Pancreas (tissue), 10 donors: Measurements from ENCODE around the gene MGMT. TPM values are rescaled to one million over a fixed set of nuclear protein-coding genes. Genes with fewer than 3 reads are reported as not detected.

Experiments
- ATAC-seq, 4 donors: fragments of 200-7000 bp; cut with Tn5 transposase; one replicate each; pipeline versions ENCODE4 v1.8.0 to v1.9.1; 2020; ENCODE audit warnings: mild to moderate bottlenecking in 4 of 4, moderate library complexity in 4 of 4
- DNase-seq, 6 donors: peaks; one replicate each; pipeline ENCODE4 v3.0.0-alpha.2; 2020
- FAIRE-seq: peaks from 2 replicates; lab custom pipeline; 2012; peaks lifted over from hg19 to GRCh38; lab: Jason Lieb, UNC
- H3K27ac ChIP-seq, 4 donors: fragments of 200-600 bp; sonication (generic); 1 replicate in 3 of 4; 2 replicates in 1 of 4; pipeline versions ENCODE4 v1.5.0 to v1.8.0; 2020
- H3K27me3 ChIP-seq, 4 donors: fragments of 200-600 bp; one replicate each; pipeline ENCODE4 v1.8.0; 2021
- H3K36me3 ChIP-seq, 3 donors: fragments of 200-600 bp; sonication (generic) in 1 of 3; one replicate each; pipeline versions ENCODE4 v1.5.0 to v1.8.0; 2020 to 2021
- H3K4me1 ChIP-seq, 3 donors: fragments of 200-600 bp; one replicate each; pipeline ENCODE4 v1.8.0; 2021
- H3K4me3 ChIP-seq, 4 donors: fragments of 200-600 bp; sonication (generic) in 2 of 4; one replicate each; pipeline versions ENCODE4 v1.5.0 to v1.8.0; 2020 to 2021
- H3K9me3 ChIP-seq, 4 donors: fragments of 200-600 bp; one replicate each; pipeline ENCODE4 v1.8.0; 2021
- CTCF ChIP-seq, 4 donors: fragments of 200-600 bp; sonication (generic) in 3 of 4; IDR thresholded peaks; one replicate each; pipeline versions ENCODE4 v1.5.0 to v1.8.0; 2021; ENCODE audit warnings: antibody characterized with exemption in 4 of 4
- WGBS, 2 donors: extraction: QIAGEN DNeasy Blood & Tissue Kit; methylation state at CpG; one replicate each; pipeline ENCODE4 v1.1.7; 2013; 5-methylcytosine and 5-hydroxymethylcytosine counted together
- intact Hi-C, 3 donors: fragments of 100-400 bp; cut with DNase I; formaldehyde crosslinking; loops; one replicate each; pipeline versions ENCODE4 v1.11.1 to v1.14.2; 2022
- polyA plus RNA-seq, 2 donors: library from polyadenylated mRNA; stranded (reverse); fragments of 200-250 nt; gene quantifications; one replicate each; pipeline ENCODE4 v1.2.3, GENCODE V29; 2013
- total RNA-seq, 6 donors: library from RNA; stranded (reverse); fragmentation: NEBNext Ultra II Directional in 4 of 6; extraction: Animal tissue kit (Norgen Biotek cat#: 25700) in 4 of 6; gene quantifications; one replicate each; pipeline versions ENCODE4 v1.2.1 to v1.2.4, GENCODE V29; 2021 to 2023
- donor health status: healthy with polysubstance abuse.
- donor health status: DM: no; HTN: no; CAD: no; lungs with moderate emphysema.
- donor health status: DM: no; HTN: no; CAD: no.
- donor health status: control.
- donor health status: control.
- donor health status: Bipolar disorder and iron deficiency.
- donor health status: DM: yes; HTN: yes; CAD: no.
- donor health status: DM: no; HTN: no; CAD: no.
- donor health status: DM: no; HTN: no; CAD: no.
- donor health status: DM: yes; HTN: yes; CAD: no.

The MGMT gene
- total and polyA plus RNA-seq, 8 donors: 9.1 to 18.6 (median 12.0) TPM

GRCh38 chr10:129448539-129448938, 18.5 kb upstream of the MGMT start:
- FAIRE-seq: no peak

GRCh38 chr10:129449893-129450292, 17.1 kb upstream of the MGMT start:
- Histone ChIP-seq H3K9me3 (no peaks in the 10 kb centered on the region), H3K4me3 (no peak overlapping the region), H3K27me3 (no peaks in the 10 kb centered on the region), H3K4me1 (no peaks in the 10 kb centered on the region), H3K27ac (no peak overlapping the region), H3K36me3 (no peaks in the 10 kb centered on the region)
- no peak for FAIRE-seq
- whole genome bisulfite sequencing, 2 donors: 29 to 78% methylated on average over 2 of the region's 2 CpGs
- ATAC-seq: no peak
- DNase-seq: no peak
- intact Hi-C loops: no loop called here
- TF ChIP-seq CTCF (IDR thresholded peaks at IDR 0.05): no peak

More at GRCh38 chr10:129448539-129448938, 18.5 kb upstream of the MGMT start:
- WGBS, 2 donors: 82 to 84% methylated on average over 5 of the region's 5 CpGs
- Histone ChIP-seq H3K4me3 (no peak overlapping the region), H3K36me3 (no peaks in the 10 kb centered on the region), H3K4me1 (no peaks in the 10 kb centered on the region), H3K9me3 (no peaks in the 10 kb centered on the region), H3K27me3 (no peaks in the 10 kb centered on the region), H3K27ac (no peak overlapping the region)
- intact Hi-C loops: no loop called here
- no peak for TF ChIP-seq CTCF (IDR thresholded peaks at IDR 0.05)
- no peak for DNase-seq
- ATAC-seq: no peak

GRCh38 chr10:129450391-129450790, 16.6 kb upstream of the MGMT start:
- Histone ChIP-seq H3K36me3 (no peaks in the 10 kb centered on the region), H3K9me3 (no peaks in the 10 kb centered on the region), H3K4me1 (no peaks in the 10 kb centered on the region), H3K27me3 (no peaks in the 10 kb centered on the region), H3K27ac (no peak overlapping the region), H3K4me3 (no peak overlapping the region)
- intact Hi-C loops: no loop called here
- 51 to 70% methylated on average over 3 of the region's 3 CpGs for WGBS, 2 donors
- no peak for ATAC-seq
- DNase-seq: no peak
- no peak for TF ChIP-seq CTCF (IDR thresholded peaks at IDR 0.05)
- FAIRE-seq: no peak

GRCh38 chr10:129455625-129456024, 11.4 kb upstream of the MGMT start:
- ATAC-seq (no peak), FAIRE-seq (no peak), DNase-seq (no peak)
- 45 to 56% methylated on average over 6 of the region's 6 CpGs for WGBS, 2 donors
- Histone ChIP-seq H3K4me3 (no peak overlapping the region), H3K9me3 (no peaks in the 10 kb centered on the region), H3K36me3 (no peaks in the 10 kb centered on the region), H3K27ac (no peak overlapping the region), H3K27me3 (peaks cover 0 to 4% (median 0%) of the 10 kb centered on the region in 4 donors), H3K4me1 (no peaks in the 10 kb centered on the region)
- intact Hi-C loops: no loop called here
- no peak for TF ChIP-seq CTCF (IDR thresholded peaks at IDR 0.05)

- TF ChIP-seq CTCF (IDR thresholded peaks at IDR 0.05): no peak
- DNase-seq (no peak), ATAC-seq (no peak), FAIRE-seq (no peak)
- no peaks in the 10 kb centered on the region for H3K9me3 ChIP-seq
- no peak overlapping the region for H3K4me3 ChIP-seq
- 84 to 89% methylated on average over 10 of the region's 10 CpGs for WGBS, 2 donors
- no peaks in the 10 kb centered on the region for H3K4me1 ChIP-seq
- no peaks in the 10 kb centered on the region for H3K36me3 ChIP-seq
- intact Hi-C loops: no loop called here
- no peak overlapping the region for H3K27ac ChIP-seq
- H3K27me3 ChIP-seq: peaks cover 0 to 4% (median 0%) of the 10 kb centered on the region in 4 donors
Observed at GRCh38 chr10:129459762-129460539, 7.1 kb upstream of the MGMT start.
